ENCODE data around the gene P2RX3. TPM values are rescaled to one million over a fixed set of nuclear protein-coding genes. Genes with fewer than 3 reads are reported as not detected.

Gene P2RX3
- total RNA-seq, 1 donor from 2014 or later: not detected

- peaks cover 32% of the 10 kb centered on the region for H3K36me3 Mint-ChIP-seq (ENCODE audit: unreplicated experiment)
Measured at GRCh38 chr11:57323167-57323854, 14.8 kb upstream of the P2RX3 start.

DNA sequence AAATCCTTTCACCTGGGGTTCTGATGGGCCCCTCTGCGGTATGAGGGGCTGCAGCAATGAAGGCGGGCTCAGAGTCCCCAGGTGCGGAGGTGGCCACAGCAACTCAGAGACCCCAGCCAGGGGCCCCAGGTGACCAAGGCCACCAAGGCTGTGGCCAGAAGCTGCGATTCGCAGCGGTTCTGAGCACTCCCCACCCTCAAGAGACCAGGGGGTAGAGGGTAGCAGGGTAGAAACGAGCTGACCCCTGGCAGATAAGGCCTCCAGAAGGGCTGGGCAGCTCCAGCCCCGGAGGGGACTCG is 14.3 kb upstream of the P2RX3 start:
- peak overlapping the region; percentile 90 for H3K4me3 Mint-ChIP-seq (ENCODE audit: unreplicated experiment)
- peak overlapping the region; percentile 99 for H3K27ac Mint-ChIP-seq (ENCODE audit: unreplicated experiment)
- peaks cover 36% of the 10 kb centered on the region for H3K36me3 Mint-ChIP-seq (ENCODE audit: unreplicated experiment)
- TF ChIP-seq CTCF (IDR thresholded peaks at IDR 0.05): no peak
- no peak for DNase-seq (ENCODE audit: extremely low spot score, unreplicated experiment)
- no peaks in the 10 kb centered on the region for H3K27me3 Mint-ChIP-seq (ENCODE audit: unreplicated experiment)
- H3K9me3 Mint-ChIP-seq (ENCODE audit: unreplicated experiment): no peaks in the 10 kb centered on the region
- H3K4me1 Mint-ChIP-seq (ENCODE audit: unreplicated experiment): peaks cover 56% of the 10 kb centered on the region

More at GRCh38 chr11:57323167-57323854, 14.8 kb upstream of the P2RX3 start:
- DNase-seq (ENCODE audit: extremely low spot score, unreplicated experiment): no peak
- H3K4me1 Mint-ChIP-seq (ENCODE audit: unreplicated experiment): peaks cover 57% of the 10 kb centered on the region
- H3K4me3 Mint-ChIP-seq (ENCODE audit: unreplicated experiment): peak overlapping the region; percentile 90
- H3K9me3 Mint-ChIP-seq (ENCODE audit: unreplicated experiment): no peaks in the 10 kb centered on the region
- H3K27ac Mint-ChIP-seq (ENCODE audit: unreplicated experiment): peak overlapping the region; percentile 99
- no peaks in the 10 kb centered on the region for H3K27me3 Mint-ChIP-seq (ENCODE audit: unreplicated experiment)
- TF ChIP-seq CTCF (IDR thresholded peaks at IDR 0.05): peak; percentile 26

GRCh38 chr11:57324154-57324885 is 13.8 kb upstream of the P2RX3 start:
- H3K4me1 Mint-ChIP-seq (ENCODE audit: unreplicated experiment): peaks cover 52% of the 10 kb centered on the region
- peak; percentile 89 for DNase-seq (ENCODE audit: extremely low spot score, unreplicated experiment)
- H3K27me3 Mint-ChIP-seq (ENCODE audit: unreplicated experiment): no peaks in the 10 kb centered on the region
- peaks cover 32% of the 10 kb centered on the region for H3K36me3 Mint-ChIP-seq (ENCODE audit: unreplicated experiment)
- TF ChIP-seq CTCF (IDR thresholded peaks at IDR 0.05): no peak
- H3K9me3 Mint-ChIP-seq (ENCODE audit: unreplicated experiment): no peaks in the 10 kb centered on the region
- H3K27ac Mint-ChIP-seq (ENCODE audit: unreplicated experiment): peak overlapping the region; percentile 99
- peak overlapping the region; percentile 90 for H3K4me3 Mint-ChIP-seq (ENCODE audit: unreplicated experiment)

GRCh38 chr11:57324886-57325734 is 13.0 kb upstream of the P2RX3 start, which contains the start of gene TNKS1BP1:
TNKS1BP1 (minus strand) TSS chr11:57324952; CDS start chr11:57321885, 3,067 bp downstream.
- TF ChIP-seq CTCF (IDR thresholded peaks at IDR 0.05): no peak
- peaks cover 37% of the 10 kb centered on the region for H3K36me3 Mint-ChIP-seq (ENCODE audit: unreplicated experiment)
- peak within 1 kb of the TSS; percentile 90 for H3K4me3 Mint-ChIP-seq (ENCODE audit: unreplicated experiment)
- no peaks in the 10 kb centered on the region for H3K9me3 Mint-ChIP-seq (ENCODE audit: unreplicated experiment)
- DNase-seq (ENCODE audit: extremely low spot score, unreplicated experiment): peak; percentile 99
- peak within 1 kb of the TSS; percentile 100 for H3K27ac Mint-ChIP-seq (ENCODE audit: unreplicated experiment)
- H3K4me1 Mint-ChIP-seq (ENCODE audit: unreplicated experiment): peaks cover 52% of the 10 kb centered on the region
- H3K27me3 Mint-ChIP-seq (ENCODE audit: unreplicated experiment): no peaks in the 10 kb centered on the region

Measured in osteocyte (in vitro differentiated cells).